HEK293T (cell line): Measurements from ENCODE around the gene TUBG2.

Experiments
- CTCF ChIA-PET: fragments of 350-600 bp; formaldehyde crosslinking; extraction: SDS; loops from one replicate; lab custom pipeline; 2021; ENCODE audit warnings: antibody characterized with exemption, inconsistent platforms; lab: Yijun Ruan, JAX
- POLR2A ChIA-PET: fragments of 350-600 bp; formaldehyde crosslinking; extraction: SDS; loops from one replicate; lab custom pipeline; 2020; ENCODE audit warnings: antibody characterized with exemption, inconsistent platforms; lab: Yijun Ruan, JAX
- DNase-seq: peaks from one replicate; pipeline ENCODE4 v3.0.0; 2012; ENCODE audit warnings: mixed read lengths; ENCODE audit errors: extremely low spot score
- ARNT ChIP-seq: fragments of 450-650 bp; IDR thresholded peaks from 2 replicates; pipeline ENCODE4 v1.6.1; 2017; ENCODE audit warnings: mild to moderate bottlenecking
- BHLHE40 ChIP-seq: fragments of 450-650 bp; IDR thresholded peaks from 2 replicates; pipeline ENCODE4 v1.6.1; 2016; ENCODE audit warnings: mild to moderate bottlenecking, moderate library complexity, borderline replicate concordance
- CTBP1 ChIP-seq: fragments of 450-650 bp; IDR thresholded peaks from 2 replicates; pipeline ENCODE4 v1.6.1; 2016; ENCODE audit warnings: borderline replicate concordance
- ELF4 ChIP-seq: fragments of 450-650 bp; IDR thresholded peaks from 2 replicates; pipeline ENCODE4 v1.6.1; 2017; ENCODE audit warnings: antibody characterized with exemption
- FOXA1 ChIP-seq: fragments of 450-650 bp; IDR thresholded peaks from 2 replicates; pipeline ENCODE4 v1.6.1; 2016; ENCODE audit warnings: mild to moderate bottlenecking
- FOXK2 ChIP-seq: fragments of 450-650 bp; IDR thresholded peaks from 2 replicates; pipeline ENCODE4 v1.6.1; 2016; ENCODE audit warnings: mild to moderate bottlenecking
- FOXM1 ChIP-seq: fragments of 450-650 bp; IDR thresholded peaks from 2 replicates; pipeline ENCODE4 v1.6.1; 2017; ENCODE audit warnings: mild to moderate bottlenecking, borderline replicate concordance
- HDGF ChIP-seq: fragments of 450-650 bp; IDR thresholded peaks from 2 replicates; pipeline ENCODE4 v1.6.1; 2017; ENCODE audit warnings: antibody characterized with exemption, borderline replicate concordance
- L3MBTL2 ChIP-seq: fragments of 450-650 bp; conservative IDR thresholded peaks from 2 replicates; pipeline ENCODE4 v1.6.1; 2016; ENCODE audit warnings: mild to moderate bottlenecking
- LEF1 ChIP-seq: fragments of 450-650 bp; IDR thresholded peaks from 2 replicates; pipeline ENCODE4 v1.6.1; 2017; ENCODE audit warnings: mild to moderate bottlenecking, borderline replicate concordance
- NFRKB ChIP-seq: fragments of 450-650 bp; IDR thresholded peaks from 2 replicates; pipeline ENCODE4 v1.6.1; 2016; ENCODE audit warnings: mild to moderate bottlenecking, moderate library complexity
- SP1 ChIP-seq: fragments of 450-650 bp; IDR thresholded peaks from 2 replicates; pipeline ENCODE4 v1.6.1; 2017
- SUZ12 ChIP-seq: fragments of 450-650 bp; IDR thresholded peaks from 2 replicates; pipeline ENCODE4 v1.6.1; 2016; ENCODE audit warnings: mild to moderate bottlenecking
- TARDBP ChIP-seq: fragments of 450-650 bp; IDR thresholded peaks from 2 replicates; pipeline ENCODE4 v1.6.1; 2016
- ZNF384 ChIP-seq: fragments of 450-650 bp; IDR thresholded peaks from 2 replicates; pipeline ENCODE4 v1.6.1; 2016
- TF ChIP-seq, protein P1 (sequence below): fragments of 450-650 bp; IDR thresholded peaks from 2 replicates; pipeline ENCODE4 v1.6.1; 2016

TUBG2 gene

DNA sequence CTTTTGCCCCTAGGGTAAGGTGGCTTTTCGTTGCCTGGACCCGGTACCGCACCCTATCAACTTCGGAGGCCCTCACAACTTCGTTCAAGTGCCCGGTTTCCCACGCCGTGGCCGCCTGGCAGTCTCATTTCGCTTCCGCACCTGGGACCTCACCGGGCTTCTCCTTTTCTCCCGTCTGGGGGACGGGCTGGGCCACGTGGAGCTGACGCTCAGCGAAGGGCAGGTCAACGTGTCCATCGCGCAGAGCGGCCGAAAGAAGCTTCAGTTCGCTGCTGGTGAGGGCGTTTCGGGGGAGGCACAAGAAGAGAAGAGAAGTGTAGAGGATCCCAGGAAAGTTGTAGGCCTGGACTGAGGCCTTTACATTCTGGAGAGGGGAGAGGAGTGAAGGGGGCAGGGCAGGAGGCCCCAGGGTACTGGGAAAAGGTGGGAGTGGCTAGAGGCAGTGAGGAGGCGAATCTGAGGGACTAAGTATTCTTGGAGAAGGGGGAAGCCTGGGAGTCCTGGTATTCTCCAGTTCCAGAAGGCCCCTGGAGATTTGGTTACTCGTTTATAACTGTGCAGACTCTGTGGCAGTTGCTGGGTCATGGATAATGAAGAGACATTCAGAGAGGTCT is 28.7 kb downstream of the TUBG2 start:
- DNase-seq: no peak
- CTCF ChIA-PET: no interaction called here
- TF ChIP-seq ARNT (no peak), LEF1 (no peak), FOXK2 (no peak), CTBP1 (no peak), NFRKB (no peak)
- POLR2A ChIA-PET: interaction anchor here (1.6 kb wide), 1 partner anchor 10 kb away, joined by 7 read pairs; no protein-coding TSS in a partner anchor

DNA sequence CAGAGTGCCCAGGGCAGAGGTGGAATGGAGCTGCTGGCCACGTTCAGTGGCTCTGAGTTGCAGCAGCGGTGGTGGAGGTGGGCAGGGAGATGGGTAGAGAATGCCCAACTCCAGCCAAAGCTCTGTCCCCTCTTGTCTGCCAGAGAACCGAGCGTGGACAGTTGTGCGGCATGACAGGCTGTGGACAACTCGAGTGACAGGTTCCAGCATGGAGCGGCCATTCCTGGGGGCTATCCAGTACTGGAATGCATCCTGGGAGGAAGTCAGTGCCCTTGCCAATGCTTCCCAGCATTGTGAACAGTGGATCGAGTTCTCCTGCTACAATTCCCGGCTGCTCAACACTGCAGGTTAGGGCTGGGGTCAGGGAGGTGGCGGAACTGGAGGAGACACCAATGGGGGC is 31.5 kb downstream of the TUBG2 start:
- TF ChIP-seq ZNF384: no peak
- TF ChIP-seq FOXA1: no peak
- no peak for TF ChIP-seq BHLHE40
- TF ChIP-seq ARNT: no peak
- TF ChIP-seq SP1: no peak
- TF ChIP-seq, protein P1, sequence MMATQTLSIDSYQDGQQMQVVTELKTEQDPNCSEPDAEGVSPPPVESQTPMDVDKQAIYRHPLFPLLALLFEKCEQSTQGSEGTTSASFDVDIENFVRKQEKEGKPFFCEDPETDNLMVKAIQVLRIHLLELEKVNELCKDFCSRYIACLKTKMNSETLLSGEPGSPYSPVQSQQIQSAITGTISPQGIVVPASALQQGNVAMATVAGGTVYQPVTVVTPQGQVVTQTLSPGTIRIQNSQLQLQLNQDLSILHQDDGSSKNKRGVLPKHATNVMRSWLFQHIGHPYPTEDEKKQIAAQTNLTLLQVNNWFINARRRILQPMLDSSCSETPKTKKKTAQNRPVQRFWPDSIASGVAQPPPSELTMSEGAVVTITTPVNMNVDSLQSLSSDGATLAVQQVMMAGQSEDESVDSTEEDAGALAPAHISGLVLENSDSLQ: no peak
- TF ChIP-seq NFRKB: no peak
- no peak for TF ChIP-seq HDGF
- no peak for TF ChIP-seq SUZ12
- TF ChIP-seq FOXM1: no peak
- TF ChIP-seq L3MBTL2: no peak
- TF ChIP-seq TARDBP: no peak
- no peak for TF ChIP-seq LEF1
- no peak for TF ChIP-seq ELF4
- no peak for TF ChIP-seq CTBP1
- no peak for TF ChIP-seq FOXK2
- no peak for DNase-seq
- ChIA-PET CTCF (interaction anchor here (0.6 to 1.2 kb wide), 2 partner anchors 10 to 13 kb away, joined by 3 to 5 read pairs; no protein-coding TSS in a partner anchor), POLR2A (interaction anchor here (1.2 to 1.6 kb wide), 3 partner anchors 8 to 12 kb away, joined by 3 to 4 read pairs (median 3); no protein-coding TSS in a partner anchor)

DNA sequence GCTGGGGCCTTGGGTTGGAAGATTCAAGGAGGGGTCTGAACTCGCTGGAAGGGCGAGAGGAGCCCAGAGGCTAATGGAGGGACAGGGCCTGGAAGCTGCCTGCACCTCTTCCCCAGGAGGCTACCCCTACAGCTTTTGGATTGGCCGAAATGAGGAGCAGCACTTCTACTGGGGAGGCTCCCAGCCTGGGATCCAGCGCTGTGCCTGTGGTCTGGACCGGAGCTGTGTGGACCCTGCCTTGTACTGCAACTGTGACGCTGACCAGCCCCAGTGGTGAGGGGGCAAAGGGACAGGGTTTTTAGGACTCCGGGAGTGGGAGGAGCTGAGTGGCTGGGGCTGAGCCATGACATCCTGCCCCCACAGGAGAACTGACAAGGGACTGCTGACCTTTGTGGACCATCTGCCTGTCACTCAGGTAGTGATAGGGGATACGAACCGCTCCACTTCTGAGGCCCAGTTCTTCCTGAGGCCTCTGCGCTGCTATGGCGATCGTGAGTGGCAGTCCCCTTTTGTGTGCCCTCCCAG is 32.0 kb downstream of the TUBG2 start:
- ChIA-PET POLR2A (interaction anchor here (1.2 to 1.6 kb wide), 3 partner anchors 8 to 12 kb away, joined by 3 to 4 read pairs (median 3); no protein-coding TSS in a partner anchor), CTCF (interaction anchor here (0.6 kb wide), 1 partner anchor 13 kb away, joined by 3 read pairs; no protein-coding TSS in a partner anchor)
- no peak for DNase-seq
- TF ChIP-seq BHLHE40 (no peak), CTBP1 (no peak), SUZ12 (no peak), FOXA1 (no peak), LEF1 (no peak)

DNA sequence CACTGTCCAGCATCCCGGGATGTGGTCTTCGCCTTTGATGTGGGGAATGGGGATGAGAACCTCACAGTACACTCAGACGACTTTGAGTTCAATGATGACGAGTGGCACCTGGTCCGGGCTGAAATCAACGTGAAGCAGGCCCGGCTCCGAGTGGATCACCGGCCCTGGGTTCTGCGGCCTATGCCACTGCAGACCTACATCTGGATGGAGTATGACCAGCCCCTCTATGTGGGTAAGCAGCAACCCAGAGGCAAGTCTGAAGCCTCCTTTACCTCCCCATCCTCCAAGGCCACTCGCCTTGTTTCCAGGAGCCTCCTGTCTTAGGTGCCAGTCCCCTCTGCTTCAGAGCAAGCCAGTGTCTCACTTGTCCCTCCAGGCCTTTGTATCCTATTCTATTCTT is 33.4 kb downstream of the TUBG2 start:
- ChIA-PET POLR2A (interaction anchor here (1.4 to 1.8 kb wide), 2 partner anchors 12 to 16 kb away, joined by 4 to 8 read pairs; no protein-coding TSS in a partner anchor), CTCF (interaction anchor here (0.7 to 1.3 kb wide), 2 partner anchors 12 to 114 kb away, joined by 3 to 4 read pairs; no protein-coding TSS in a partner anchor)
- TF ChIP-seq L3MBTL2: no peak
- no peak for TF ChIP-seq NFRKB
- TF ChIP-seq FOXA1: no peak
- TF ChIP-seq FOXM1: no peak
- no peak for TF ChIP-seq CTBP1
- TF ChIP-seq ELF4: no peak
- TF ChIP-seq, protein P1: no peak
- TF ChIP-seq LEF1: no peak
- no peak for TF ChIP-seq SUZ12
- TF ChIP-seq SP1: no peak
- TF ChIP-seq ARNT: no peak
- TF ChIP-seq FOXK2: no peak
- TF ChIP-seq TARDBP: no peak
- no peak for TF ChIP-seq BHLHE40
- TF ChIP-seq HDGF: no peak
- no peak for TF ChIP-seq ZNF384
- no peak for DNase-seq

DNA sequence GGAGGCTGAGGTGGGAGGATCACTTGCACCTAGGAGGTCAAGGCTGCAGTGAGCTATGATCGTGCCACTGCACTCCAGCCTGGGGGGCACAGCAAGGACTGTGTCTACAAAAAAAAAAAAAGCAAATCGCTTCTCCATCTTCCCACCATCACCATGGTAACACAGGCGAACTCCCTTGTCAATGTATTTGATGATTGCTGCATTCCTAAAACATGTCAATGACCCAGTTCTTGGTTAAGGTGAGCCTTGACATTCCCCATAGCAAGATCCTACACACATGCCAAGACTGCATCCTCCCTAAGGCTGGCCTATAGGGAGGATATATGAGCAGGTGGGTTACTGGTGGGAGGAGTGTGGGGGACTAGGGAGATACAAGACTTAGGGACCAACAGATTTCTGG is 35.4 kb downstream of the TUBG2 start:
- ChIA-PET POLR2A (no interaction called here), CTCF (no interaction called here)
- DNase-seq: no peak
- TF ChIP-seq L3MBTL2 (no peak), NFRKB (no peak), BHLHE40 (no peak), LEF1 (no peak), FOXM1 (no peak), SP1 (no peak), SUZ12 (no peak), ARNT (no peak)

DNA sequence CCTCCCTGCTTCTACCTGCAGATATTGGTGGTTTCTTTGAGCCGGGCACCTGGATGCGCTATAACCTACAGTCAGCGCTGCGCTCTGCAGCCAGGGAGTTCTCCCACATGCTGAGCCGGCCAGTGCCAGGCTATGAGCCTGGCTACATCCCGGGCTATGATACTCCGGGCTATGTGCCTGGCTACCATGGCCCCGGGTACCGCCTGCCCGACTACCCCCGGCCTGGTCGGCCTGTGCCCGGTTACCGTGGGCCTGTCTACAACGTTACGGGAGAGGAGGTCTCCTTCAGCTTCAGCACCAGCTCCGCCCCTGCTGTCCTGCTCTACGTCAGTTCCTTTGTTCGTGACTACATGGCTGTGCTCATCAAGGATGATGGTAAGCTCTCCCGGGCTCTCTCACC is 36.4 kb downstream of the TUBG2 start:
- TF ChIP-seq, protein P1: no peak
- CTCF ChIA-PET: no interaction called here

More for the DNA sequence above, 36.4 kb downstream of the TUBG2 start:
- POLR2A ChIA-PET: interaction anchor here (1.7 kb wide), 1 partner anchor 17 kb away, joined by 6 read pairs; no protein-coding TSS in a partner anchor
- no peak for DNase-seq
